Activated T-cell treated with anti-CD3 and anti-CD28 coated beads, Interleukin-2, amount 50 U/mL, for 72 hours (primary cell): ENCODE results near the gene SP1. TPM values are rescaled to one million over a fixed set of nuclear protein-coding genes. Genes with fewer than 3 reads are reported as not detected.
"Not testable (repeated sequence)": the region's sequence is repeated elsewhere in the genome, so short reads cannot be mapped to it uniquely, and the experiment has no call there.

Source experiments
- ATAC-seq, 2 donors: fragments of 150-1000 bp; cut with Tn5 transposase; replicated peaks in 1 of 2; 2 replicates each; pipeline ENCODE4 v1.10.0; 2021; ENCODE audit warnings: moderate library complexity in 2 of 2, mild to moderate bottlenecking in 1 of 2
- DNase-seq, 2 donors: peaks; one replicate each; pipeline ENCODE4 v3.0.0; 2021 to 2022; ENCODE audit warnings: mixed read lengths in 1 of 2
- H3K27ac Mint-ChIP-seq: one replicate; pipeline ENCODE4 v1.8.0; 2022; ENCODE audit warnings: mild to moderate bottlenecking, moderate library complexity, mixed read lengths
- H3K27me3 Mint-ChIP-seq: one replicate; pipeline ENCODE4 v1.8.0; 2022; ENCODE audit warnings: low read depth, mixed read lengths
- H3K36me3 Mint-ChIP-seq, 2 donors: one replicate each; pipeline ENCODE4 v1.8.0; 2022; ENCODE audit warnings: mixed read lengths in 2 of 2, mild to moderate bottlenecking in 1 of 2; ENCODE audit not compliant: insufficient read depth in 2 of 2
- H3K4me1 Mint-ChIP-seq: one replicate; pipeline ENCODE4 v1.8.0; 2022; ENCODE audit warnings: low read depth, mixed read lengths
- H3K4me3 Mint-ChIP-seq, 2 donors: one replicate each; pipeline ENCODE4 v1.8.0; 2022; ENCODE audit warnings: mild to moderate bottlenecking in 2 of 2, mixed read lengths in 2 of 2, moderate library complexity in 2 of 2
- H3K9me3 Mint-ChIP-seq, 2 donors: one replicate each; pipeline ENCODE4 v1.8.0; 2022; ENCODE audit warnings: mixed read lengths in 2 of 2
- total RNA-seq, 2 donors: library from RNA; stranded (reverse); gene quantifications; one replicate each; pipeline ENCODE4 v1.2.3, GENCODE V29; 2022

The SP1 gene
- 100 to 1,000 TPM; 110 to 121 TPM for total RNA-seq

GRCh38 chr12:53380104-53380793 is at the start of gene SP1:
Gene SP1 (plus strand): TSS chr12:53380176. CDS start chr12:53380292, 116 bp downstream.
- H3K36me3 Mint-ChIP-seq: peaks cover 19 to 34% of the 10 kb centered on the region in 2 donors
- peak within 1 kb of the TSS; percentile 88 to 100 for H3K4me3 Mint-ChIP-seq
- no peaks in the 10 kb centered on the region for H3K27me3 Mint-ChIP-seq
- peak within 1 kb of the TSS; percentile 90 for H3K27ac Mint-ChIP-seq
- peaks cover 54% of the 10 kb centered on the region for H3K4me1 Mint-ChIP-seq
- H3K9me3 Mint-ChIP-seq: no peaks in the 10 kb centered on the region
- DNase-seq (peak; percentile 92 to 99), ATAC-seq (peak; percentile 57 to 59)

GRCh38 chr12:53330671-53331070 is 49.3 kb upstream of the SP1 start:
- no peaks in the 10 kb centered on the region for H3K9me3 Mint-ChIP-seq
- peaks cover 32% of the 10 kb centered on the region for H3K27me3 Mint-ChIP-seq
- DNase-seq (no peak), ATAC-seq (no peak)
- no peaks in the 10 kb centered on the region for H3K36me3 Mint-ChIP-seq
- H3K4me3 Mint-ChIP-seq: no peak overlapping the region
- no peak overlapping the region for H3K27ac Mint-ChIP-seq
- H3K4me1 Mint-ChIP-seq: no peaks in the 10 kb centered on the region

DNA sequence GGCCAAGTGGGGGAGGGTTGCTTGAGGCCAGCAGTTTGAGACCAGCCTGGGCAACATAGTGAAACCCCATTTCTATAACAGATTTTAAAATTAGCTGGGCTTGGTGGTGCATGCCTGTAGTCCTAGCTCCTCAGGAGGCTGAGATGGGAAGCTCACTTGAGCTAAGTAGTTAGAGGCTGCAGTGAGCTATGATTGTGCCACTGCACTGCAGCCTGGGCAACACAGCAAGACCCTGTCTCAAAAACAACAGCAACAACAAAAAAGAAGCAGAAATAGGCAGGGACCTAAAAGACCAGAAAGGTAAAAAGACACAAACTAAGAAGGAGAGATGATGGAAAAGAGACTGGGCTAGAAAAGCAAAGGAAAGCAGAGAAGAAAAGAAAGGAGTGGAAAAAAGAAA is 47.6 kb upstream of the SP1 start:
- not testable (repeated sequence) for ATAC-seq, DNase-seq, H3K4me3 Mint-ChIP-seq, H3K4me1 Mint-ChIP-seq, H3K36me3 Mint-ChIP-seq, H3K9me3 Mint-ChIP-seq
- peak overlapping the region; percentile 4 for H3K27ac Mint-ChIP-seq
- peaks cover 49% of the 10 kb centered on the region for H3K27me3 Mint-ChIP-seq

- H3K9me3 Mint-ChIP-seq: no peaks in the 10 kb centered on the region
- ATAC-seq: no peak
- H3K27ac Mint-ChIP-seq: no peak overlapping the region
- peaks cover 5% of the 10 kb centered on the region for H3K4me1 Mint-ChIP-seq
- no peak overlapping the region for H3K4me3 Mint-ChIP-seq
- peaks cover 53% of the 10 kb centered on the region for H3K27me3 Mint-ChIP-seq
- no peaks in the 10 kb centered on the region for H3K36me3 Mint-ChIP-seq
- DNase-seq: no peak
Observed at GRCh38 chr12:53332744-53333143, 47.2 kb upstream of the SP1 start.

DNA sequence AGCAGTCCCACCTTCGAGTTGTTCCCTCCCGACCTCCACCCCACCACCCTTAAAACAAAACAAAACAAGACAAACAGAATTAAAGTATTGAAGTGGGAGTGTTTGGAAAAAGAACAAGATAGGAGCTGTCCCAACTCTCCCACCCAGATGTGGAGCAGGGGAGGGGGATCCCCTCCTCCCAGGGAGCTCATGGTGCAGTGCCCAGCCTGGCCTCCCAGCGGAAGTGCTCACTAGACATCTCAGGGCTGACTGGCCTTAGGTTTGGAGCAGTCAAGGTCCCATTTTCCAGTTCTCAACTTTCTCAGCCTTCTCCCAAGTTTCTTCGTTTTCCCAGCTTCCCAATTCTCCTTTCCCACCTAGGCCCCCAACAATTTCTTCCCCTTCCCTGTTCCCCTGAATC is 46.7 kb upstream of the SP1 start:
- Mint-ChIP-seq H3K4me1 (peaks cover 5% of the 10 kb centered on the region), H3K27me3 (peaks cover 58% of the 10 kb centered on the region), H3K27ac (no peak overlapping the region), H3K9me3 (no peaks in the 10 kb centered on the region), H3K4me3 (no peak overlapping the region), H3K36me3 (no peaks in the 10 kb centered on the region)
- ATAC-seq (no peak), DNase-seq (no peak)

DNA sequence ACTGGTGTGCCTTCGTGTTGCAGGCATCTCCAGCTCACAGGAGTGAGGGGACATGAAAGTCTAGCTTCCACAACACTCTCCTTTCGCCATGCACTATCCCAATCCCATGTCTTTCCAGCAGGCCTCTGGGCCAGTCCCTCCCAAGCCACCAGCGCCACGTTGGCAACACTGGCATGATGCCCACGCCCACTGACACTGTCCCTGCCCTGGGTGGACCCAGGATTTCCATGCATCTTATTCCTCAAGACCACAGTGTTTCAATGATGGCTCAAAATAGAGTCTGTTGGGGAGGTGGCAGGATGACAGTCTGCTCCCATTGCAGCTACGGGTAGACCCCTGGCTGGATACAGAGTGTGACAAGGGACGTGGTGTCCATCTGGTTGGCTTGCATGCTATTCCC is 46.1 kb upstream of the SP1 start:
- H3K4me1 Mint-ChIP-seq: peaks cover 5% of the 10 kb centered on the region
- H3K27ac Mint-ChIP-seq: no peak overlapping the region
- no peaks in the 10 kb centered on the region for H3K36me3 Mint-ChIP-seq
- DNase-seq: no peak
- ATAC-seq: no peak
- peaks cover 62% of the 10 kb centered on the region for H3K27me3 Mint-ChIP-seq
- no peak overlapping the region for H3K4me3 Mint-ChIP-seq
- H3K9me3 Mint-ChIP-seq: no peaks in the 10 kb centered on the region

- H3K4me3 Mint-ChIP-seq: no peak overlapping the region
- H3K9me3 Mint-ChIP-seq: no peaks in the 10 kb centered on the region
- DNase-seq (no peak), ATAC-seq (no peak)
- H3K27me3 Mint-ChIP-seq: peaks cover 62% of the 10 kb centered on the region
- no peak overlapping the region for H3K27ac Mint-ChIP-seq
- H3K4me1 Mint-ChIP-seq: peaks cover 5% of the 10 kb centered on the region
- H3K36me3 Mint-ChIP-seq: no peaks in the 10 kb centered on the region
Observed at GRCh38 chr12:53334822-53335221, 45.2 kb upstream of the SP1 start.

DNA sequence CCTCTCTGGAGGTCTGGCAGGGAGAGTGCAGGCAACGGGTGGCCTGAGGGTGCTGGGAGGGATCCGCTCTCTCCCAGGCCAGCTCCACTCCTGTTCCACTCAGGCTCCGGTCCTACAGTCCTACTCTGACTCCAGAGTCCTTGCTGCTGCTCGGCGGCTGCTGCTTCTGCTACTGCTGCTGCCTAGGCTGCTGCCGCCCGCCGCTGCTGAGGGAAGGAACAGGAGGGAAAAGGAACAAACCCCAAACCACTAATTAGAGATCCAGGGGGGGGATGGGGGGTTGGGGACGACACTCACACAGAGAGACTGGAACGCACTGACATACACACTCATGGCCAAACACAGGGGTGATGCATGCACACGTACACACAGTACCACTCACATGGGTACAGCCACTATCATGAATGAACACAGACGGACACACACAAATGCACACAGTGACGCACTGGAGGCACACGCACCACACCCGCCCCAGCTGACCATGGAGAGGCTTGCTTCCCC is 43.7 kb upstream of the SP1 start, which contains the start of gene SP7:
Gene SP7, minus strand, starts transcription at position 174 of the 501 bp plus-strand sequence. CDS start 708 bp downstream, outside the sequence.
- no peaks in the 10 kb centered on the region for H3K36me3 Mint-ChIP-seq
- no peaks in the 10 kb centered on the region for H3K9me3 Mint-ChIP-seq
- H3K27ac Mint-ChIP-seq: no peak within 1 kb of the TSS
- H3K4me1 Mint-ChIP-seq: peaks cover 15% of the 10 kb centered on the region
- H3K27me3 Mint-ChIP-seq: peaks cover 62% of the 10 kb centered on the region
- ATAC-seq (peak in 1 of 2 donors; percentile 24), DNase-seq (no peak)
- no peak within 1 kb of the TSS for H3K4me3 Mint-ChIP-seq

DNA sequence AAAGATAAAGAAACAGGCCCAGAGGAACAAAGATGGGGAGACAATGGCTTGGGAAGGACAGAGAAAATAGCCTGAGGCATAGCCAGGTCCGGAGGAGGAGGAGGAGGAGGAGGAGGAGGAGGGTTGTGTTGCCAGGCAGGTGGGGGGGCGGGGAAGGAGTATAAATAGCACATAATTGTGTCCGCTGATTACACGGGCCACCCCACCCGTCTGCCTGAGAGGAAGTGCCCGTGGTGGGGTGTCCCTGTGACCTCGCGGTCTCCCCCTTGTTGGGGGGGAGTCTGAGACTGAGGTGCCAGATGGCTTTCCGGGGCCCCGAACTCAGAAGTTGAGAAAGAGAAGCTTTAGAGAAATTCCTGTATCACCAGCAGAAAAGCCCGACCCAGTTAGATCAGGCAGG is 42.0 kb upstream of the SP1 start:
- DNase-seq: no peak
- H3K27me3 Mint-ChIP-seq: peaks cover 50% of the 10 kb centered on the region
- no peak for ATAC-seq
- H3K36me3 Mint-ChIP-seq: no peaks in the 10 kb centered on the region
- no peak overlapping the region for H3K4me3 Mint-ChIP-seq
- no peak overlapping the region for H3K27ac Mint-ChIP-seq
- peaks cover 15% of the 10 kb centered on the region for H3K4me1 Mint-ChIP-seq
- no peaks in the 10 kb centered on the region for H3K9me3 Mint-ChIP-seq

GRCh38 chr12:53338916-53339315 is 41.1 kb upstream of the SP1 start:
- H3K27me3 Mint-ChIP-seq: peaks cover 41% of the 10 kb centered on the region
- H3K9me3 Mint-ChIP-seq: no peaks in the 10 kb centered on the region
- no peak for ATAC-seq

DNA sequence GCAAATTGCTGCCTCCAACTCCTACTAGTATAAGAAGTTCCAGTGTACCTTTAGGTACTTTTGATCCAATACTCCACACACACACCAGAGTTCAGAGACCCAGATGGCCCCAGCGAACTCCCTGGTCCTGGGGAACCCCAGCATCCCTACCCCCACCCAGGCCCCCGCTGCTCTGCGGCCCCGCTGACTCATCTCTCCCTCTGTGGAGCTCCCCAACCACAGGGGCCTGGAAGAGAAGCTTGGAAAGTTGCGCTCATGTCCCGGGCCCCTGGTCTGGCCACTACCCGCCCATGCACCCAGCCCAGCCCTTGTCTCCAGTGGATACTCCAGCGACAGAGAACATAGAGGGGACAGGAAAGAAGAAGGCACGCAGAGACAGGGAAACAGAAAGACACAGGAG is 39.6 kb upstream of the SP1 start:
- Mint-ChIP-seq H3K36me3 (no peaks in the 10 kb centered on the region), H3K9me3 (no peaks in the 10 kb centered on the region), H3K27me3 (peaks cover 32% of the 10 kb centered on the region), H3K4me3 (no peak overlapping the region), H3K27ac (no peak overlapping the region), H3K4me1 (peaks cover 28% of the 10 kb centered on the region)
- ATAC-seq (no peak), DNase-seq (peak in 1 of 2 donors; percentile 16)

More at GRCh38 chr12:53338916-53339315, 41.1 kb upstream of the SP1 start:
- no peak overlapping the region for H3K27ac Mint-ChIP-seq
- DNase-seq: no peak
- peaks cover 22% of the 10 kb centered on the region for H3K4me1 Mint-ChIP-seq
- no peaks in the 10 kb centered on the region for H3K36me3 Mint-ChIP-seq
- H3K4me3 Mint-ChIP-seq: no peak overlapping the region

GRCh38 chr12:53343449-53343848 is 36.5 kb upstream of the SP1 start:
- Mint-ChIP-seq H3K4me1 (peaks cover 24% of the 10 kb centered on the region), H3K4me3 (peak overlapping the region; percentile 19 to 46), H3K27me3 (peaks cover 2% of the 10 kb centered on the region)

DNA sequence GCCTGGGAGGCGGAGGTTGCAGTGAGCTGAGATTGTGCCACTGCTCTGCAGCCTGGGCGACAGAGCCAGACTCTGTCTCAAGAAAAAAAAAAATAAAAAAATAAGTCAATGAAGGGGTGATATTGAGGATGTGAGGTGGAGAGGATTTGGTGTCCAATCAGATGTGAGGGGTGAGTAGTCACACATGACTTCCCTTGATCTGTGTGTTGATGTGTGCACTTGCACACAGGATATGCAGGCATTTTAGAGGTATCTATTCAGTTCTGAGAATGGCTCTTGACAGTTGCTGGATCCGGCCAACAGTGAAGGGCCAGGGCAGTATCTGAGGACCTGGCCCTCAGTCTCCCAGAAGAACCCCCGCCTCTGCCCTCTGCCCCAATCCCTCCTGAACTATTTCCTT is 36.0 kb upstream of the SP1 start:
- Mint-ChIP-seq H3K4me1 (peaks cover 24% of the 10 kb centered on the region), H3K36me3 (no peaks in the 10 kb centered on the region), H3K9me3 (no peaks in the 10 kb centered on the region), H3K27me3 (no peaks in the 10 kb centered on the region), H3K4me3 (peak overlapping the region; percentile 70 to 82), H3K27ac (peak overlapping the region; percentile 71)
- DNase-seq: no peak
- ATAC-seq: no peak

More at GRCh38 chr12:53343449-53343848, 36.5 kb upstream of the SP1 start:
- ATAC-seq (no peak), DNase-seq (no peak)
- Mint-ChIP-seq H3K27ac (no peak overlapping the region), H3K36me3 (no peaks in the 10 kb centered on the region), H3K9me3 (no peaks in the 10 kb centered on the region)

DNA sequence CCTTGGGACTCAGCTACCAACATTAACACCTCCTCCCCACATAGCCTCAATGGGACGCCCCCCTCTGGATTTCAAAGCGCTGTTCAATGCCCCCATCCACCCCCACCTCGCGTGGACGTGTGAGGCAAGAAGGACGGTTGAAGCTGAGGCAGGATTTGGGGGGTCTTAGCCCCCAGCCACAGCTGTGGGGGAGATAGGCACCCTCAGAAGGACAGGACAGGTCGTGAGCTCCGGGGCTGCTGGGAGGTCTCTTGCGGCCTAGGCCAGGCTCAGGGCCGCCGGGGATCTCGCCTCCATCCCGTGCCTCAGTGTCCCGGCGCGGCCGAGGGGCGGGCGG is 35.5 kb upstream of the SP1 start:
- Mint-ChIP-seq H3K4me3 (peak overlapping the region; percentile 70 to 82), H3K27me3 (no peaks in the 10 kb centered on the region), H3K27ac (peak overlapping the region; percentile 71), H3K4me1 (peaks cover 24% of the 10 kb centered on the region), H3K36me3 (no peaks in the 10 kb centered on the region), H3K9me3 (no peaks in the 10 kb centered on the region)
- DNase-seq: no peak
- no peak for ATAC-seq
